ENCODE measurements around the gene TCF4. TPM values are rescaled to one million over a fixed set of nuclear protein-coding genes. Genes with fewer than 3 reads are reported as not detected.
A peak's percentile ranks its signal among the peaks of the same experiment; 100 is the strongest.

Gene TCF4
- total RNA-seq, 1 donor from 2014 or later, result 69.9 TPM

DNA sequence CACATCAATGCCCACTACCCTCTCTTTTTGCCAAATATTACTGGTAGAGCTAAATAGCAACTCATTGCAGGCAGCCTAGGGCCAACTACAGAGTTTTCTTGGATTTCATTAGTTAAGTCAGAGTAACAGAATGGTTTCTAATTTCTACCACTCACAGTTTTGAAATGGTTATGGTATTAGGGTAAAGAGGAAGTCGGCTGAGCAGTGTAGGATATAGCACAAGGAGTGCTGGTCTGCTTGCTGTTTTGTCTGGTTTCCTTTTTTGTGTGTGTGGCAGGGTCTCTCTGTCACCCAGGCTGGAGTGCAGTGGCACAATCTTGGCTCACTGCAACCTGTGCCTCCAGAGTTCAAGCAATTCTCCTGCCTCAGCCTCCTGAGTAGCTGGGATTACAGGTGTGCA lies 339.5 kb downstream of the TCF4 start:
- no peak for DNase-seq (ENCODE audit: low spot score)
- intact Hi-C loops (cut with DNase I), result no loop called here

DNA sequence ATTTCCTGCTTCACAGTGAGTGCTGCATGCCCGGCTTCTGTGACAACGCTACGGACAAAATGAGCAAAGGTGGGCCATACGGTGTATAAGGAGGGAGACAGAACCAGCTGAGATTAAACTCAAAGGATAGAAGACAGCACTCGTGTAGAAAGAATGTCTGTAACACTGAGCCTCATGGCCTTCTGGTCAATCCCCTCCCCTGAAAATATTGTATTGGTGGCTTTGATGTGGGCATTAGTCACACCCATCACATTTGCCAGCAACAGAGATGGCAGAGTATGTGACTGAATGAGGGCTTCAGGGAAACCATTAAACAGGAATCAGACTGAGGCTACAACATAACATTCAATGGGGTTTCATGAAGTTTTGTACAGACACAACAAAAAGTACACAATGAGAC lies 341.0 kb downstream of the TCF4 start:
- DNase-seq (ENCODE audit: low spot score), result no peak
- intact Hi-C loops (cut with DNase I), result no loop called here

DNA sequence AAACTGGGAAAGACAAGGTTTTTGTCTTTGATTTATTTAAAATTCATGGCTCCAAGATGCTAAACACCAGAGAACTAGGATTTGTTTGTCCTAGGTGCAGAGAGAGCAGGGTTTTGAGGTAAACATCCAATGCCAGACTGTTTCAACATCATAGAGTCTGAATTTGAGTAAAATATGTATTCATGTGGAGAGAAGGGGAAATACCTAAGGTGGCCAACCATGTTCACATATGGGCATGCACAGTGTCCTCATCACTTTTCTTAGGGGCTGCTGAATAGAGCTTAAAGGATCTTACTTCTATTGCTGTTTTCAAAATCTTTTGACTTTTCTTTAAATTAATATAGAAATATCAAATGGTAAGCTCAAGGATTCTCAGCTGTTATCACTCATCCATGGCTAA lies 341.7 kb downstream of the TCF4 start:
- DNase-seq (ENCODE audit: low spot score), result no peak
- intact Hi-C loops (cut with DNase I), result no loop called here

DNA sequence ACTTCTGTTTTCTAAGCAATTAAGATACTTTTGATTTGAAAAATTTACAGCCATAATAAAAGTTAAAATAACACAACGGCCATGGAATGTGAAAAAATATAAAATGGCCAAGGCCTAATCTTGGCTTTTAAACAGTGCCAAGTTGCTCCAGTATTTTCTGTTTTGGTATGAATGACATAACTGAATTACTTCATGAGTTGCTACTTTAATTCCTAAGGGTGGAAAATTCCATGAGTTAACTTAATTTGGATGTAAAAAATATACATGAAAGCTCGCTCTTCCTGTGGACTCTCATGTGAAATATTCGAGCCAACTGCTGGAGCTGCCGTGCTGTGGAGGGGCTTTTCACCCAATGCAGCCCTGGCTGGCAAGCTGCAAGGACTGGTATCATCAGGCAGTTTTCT lies 342.8 kb downstream of the TCF4 start:
- no peak for DNase-seq (ENCODE audit: low spot score)
- intact Hi-C loops (cut with DNase I), result no loop called here

DNA sequence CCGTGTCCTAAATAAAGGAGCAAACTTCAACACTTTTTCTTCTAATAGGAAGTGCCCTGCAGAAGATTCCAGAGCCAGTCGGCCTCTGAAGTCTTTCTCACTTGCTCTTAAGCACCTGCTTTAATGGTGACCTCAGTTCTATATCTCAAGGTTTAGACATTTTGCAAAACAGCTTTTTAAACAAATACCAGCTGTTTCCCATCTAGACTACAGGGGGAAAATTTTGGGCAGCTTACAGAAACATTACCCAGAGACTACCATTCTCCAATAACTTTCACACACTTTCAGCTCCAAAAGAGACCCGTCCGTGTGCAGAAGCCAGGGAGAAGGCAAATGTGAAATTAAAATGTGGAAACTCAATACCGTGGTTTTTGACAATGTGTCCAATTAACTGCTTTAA lies 343.4 kb downstream of the TCF4 start:
- intact Hi-C loops (cut with DNase I), result loop anchor here (5.0 kb wide), 1 partner anchor 78 kb away; no protein-coding TSS in a partner anchor
- DNase-seq (ENCODE audit: low spot score), result no peak

- DNase-seq (ENCODE audit: low spot score), result no peak
- intact Hi-C loops (cut with DNase I), result loop anchor here (5.0 kb wide), 1 partner anchor 78 kb away; no protein-coding TSS in a partner anchor
Measured at GRCh38 chr18:55243857-55244256, 344.1 kb downstream of the TCF4 start.

DNA sequence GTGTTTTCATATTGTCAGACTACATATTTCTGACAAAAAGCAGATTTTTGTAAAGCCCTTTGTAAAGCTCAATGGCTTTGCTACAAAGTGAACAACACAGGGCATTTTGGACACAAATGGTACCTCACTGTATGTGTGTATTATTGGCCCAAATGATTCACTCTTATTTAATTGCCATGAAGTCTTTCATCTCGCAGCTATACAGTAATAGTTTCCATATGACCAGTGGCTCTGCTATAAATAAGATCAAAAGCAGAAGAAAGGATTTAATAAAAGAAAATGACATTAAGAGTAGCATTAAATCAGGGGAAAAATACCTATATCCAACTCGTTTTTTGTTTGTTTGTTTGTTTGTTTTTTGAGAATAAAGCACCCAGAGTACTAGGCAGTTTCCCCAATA lies 344.7 kb downstream of the TCF4 start:
- no peak for DNase-seq (ENCODE audit: low spot score)
- intact Hi-C loops (cut with DNase I), result loop anchor here (5.0 kb wide), 1 partner anchor 79 kb away; no protein-coding TSS in a partner anchor

DNA sequence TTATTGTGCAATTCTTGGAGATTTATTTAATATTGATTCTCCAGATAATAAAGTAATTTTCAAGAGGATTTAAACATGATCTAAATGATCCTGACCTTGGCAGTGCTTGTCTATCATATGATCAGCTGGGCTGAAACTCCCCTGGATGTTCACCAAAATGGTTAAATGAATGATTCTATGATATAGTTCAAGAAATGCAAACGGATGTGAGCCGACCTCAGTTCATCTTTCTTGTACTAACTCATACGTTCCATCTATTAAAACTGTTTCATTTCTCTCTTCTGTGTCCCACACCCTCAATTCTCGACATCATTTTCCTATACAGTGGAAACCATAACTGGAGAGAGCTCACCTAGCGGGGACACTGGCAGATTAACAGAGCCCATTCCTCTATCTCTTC lies 347.0 kb downstream of the TCF4 start:
- DNase-seq (ENCODE audit: low spot score), result no peak
- intact Hi-C loops (cut with DNase I), result loop anchor here (5.0 kb wide), 1 partner anchor 81 kb away; no protein-coding TSS in a partner anchor

DNA sequence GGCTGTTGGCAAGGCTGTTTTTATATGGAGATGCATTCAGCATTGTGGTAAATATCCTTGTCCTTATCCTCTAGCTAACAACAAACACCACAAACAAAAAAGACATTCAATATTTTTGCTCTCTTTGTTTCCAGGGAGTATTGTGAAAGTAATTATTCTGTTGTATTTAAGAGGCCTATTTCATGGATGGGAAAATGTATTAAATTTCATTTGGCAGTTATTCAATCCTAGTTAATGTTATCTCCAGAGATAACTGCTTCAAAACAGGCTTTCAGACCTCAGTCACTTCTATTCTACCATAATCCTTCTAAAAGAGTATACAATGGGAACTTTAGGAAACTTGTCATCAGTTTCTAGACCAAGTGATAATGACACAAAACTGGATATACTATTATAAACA lies 348.3 kb downstream of the TCF4 start:
- intact Hi-C loops (cut with DNase I), result loop anchor here (5.0 to 10.0 kb wide), 5 partner anchors 83 to 625 kb away; no protein-coding TSS in a partner anchor
- no peak for DNase-seq (ENCODE audit: low spot score)

DNA sequence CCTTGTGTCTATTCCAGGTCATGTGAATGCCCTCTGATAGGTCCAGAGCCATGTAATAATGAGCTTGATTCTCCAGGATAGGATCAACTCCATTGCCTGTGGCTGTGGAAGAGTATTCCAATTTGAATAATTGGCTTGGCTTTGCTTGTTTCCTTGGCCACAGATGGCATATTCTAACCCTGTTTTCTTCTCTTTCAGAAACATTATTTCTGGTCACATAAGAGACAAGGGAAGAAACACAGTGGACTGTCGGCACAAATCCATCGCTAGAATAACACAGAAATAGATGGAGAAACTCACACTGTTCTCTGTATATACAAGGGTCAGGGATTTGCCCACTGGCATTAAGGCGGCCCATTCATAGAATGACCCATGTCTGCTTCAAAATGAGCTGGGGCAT lies 350.3 kb downstream of the TCF4 start:
- intact Hi-C loops (cut with DNase I), result loop anchor here (5.0 to 10.0 kb wide), 4 partner anchors 165 to 627 kb away; no protein-coding TSS in a partner anchor

DNA sequence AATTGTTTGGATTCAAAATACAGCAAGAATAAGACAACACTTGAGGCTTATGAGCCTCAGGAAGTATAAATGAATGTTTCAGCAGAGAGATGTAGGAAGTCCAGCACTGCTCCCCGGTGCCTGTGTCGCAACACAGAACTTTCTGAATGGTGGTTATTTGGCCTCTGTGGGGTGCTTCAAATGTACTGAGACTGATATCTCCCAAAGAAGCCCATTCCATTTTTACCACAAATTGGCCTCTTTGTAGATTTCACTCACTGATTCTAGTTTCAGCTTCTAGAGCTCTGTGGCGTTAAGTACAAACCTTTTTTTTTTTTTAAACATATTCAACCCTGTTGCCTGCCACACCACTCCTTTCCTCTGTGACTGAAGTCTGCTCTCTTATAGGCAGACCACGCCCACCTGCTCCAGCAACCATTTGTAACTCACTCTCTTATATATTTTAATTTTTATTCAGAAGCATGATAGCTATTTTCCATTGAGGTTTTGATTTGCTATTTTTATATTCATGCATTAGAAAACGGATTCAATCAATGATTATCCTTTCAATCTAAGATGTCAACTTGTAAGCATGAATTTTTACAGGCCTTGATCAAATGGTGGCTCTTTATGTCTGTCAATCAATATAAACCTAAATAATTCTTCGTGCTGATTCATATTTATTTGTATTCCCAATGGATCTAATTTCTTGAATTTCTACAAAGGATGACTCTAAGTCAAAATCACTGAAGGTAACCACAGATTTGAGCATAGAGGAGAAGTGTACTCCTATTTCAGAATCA lies 351.7 kb downstream of the TCF4 start:
- no peak for DNase-seq (ENCODE audit: low spot score)
- intact Hi-C loops (cut with DNase I), result loop anchor here (5.0 to 10.0 kb wide), 4 partner anchors 166 to 628 kb away; no protein-coding TSS in a partner anchor

More for the DNA sequence above, 350.3 kb downstream of the TCF4 start:
- no peak for DNase-seq (ENCODE audit: low spot score)

DNA sequence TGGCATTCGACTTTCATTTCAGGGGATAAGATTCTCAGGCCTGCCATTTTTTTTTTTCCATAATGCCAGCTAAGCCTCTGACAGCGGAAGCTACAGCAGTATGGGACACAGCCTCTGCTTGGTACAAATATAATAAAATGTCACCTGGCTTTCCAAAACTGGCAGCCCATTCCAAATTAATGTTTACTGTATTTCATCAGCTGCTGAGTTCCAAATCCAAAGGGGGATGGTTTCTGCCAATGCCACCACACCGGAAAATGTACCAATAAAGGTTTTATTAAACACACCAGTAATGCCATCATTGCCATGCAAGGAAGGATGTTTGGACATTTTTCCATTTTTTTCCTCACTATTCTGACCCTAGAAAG lies 352.9 kb downstream of the TCF4 start:
- no peak for DNase-seq (ENCODE audit: low spot score)
- intact Hi-C loops (cut with DNase I), result loop anchor here (5.0 to 10.0 kb wide), 4 partner anchors 167 to 630 kb away; no protein-coding TSS in a partner anchor

GRCh38 chr18:55234366-55235093 lies 353.5 kb downstream of the TCF4 start:
- intact Hi-C loops (cut with DNase I), result loop anchor here (5.0 to 10.0 kb wide), 6 partner anchors 168 to 1343 kb away; partner anchors contain the start of gene TCF4

DNA sequence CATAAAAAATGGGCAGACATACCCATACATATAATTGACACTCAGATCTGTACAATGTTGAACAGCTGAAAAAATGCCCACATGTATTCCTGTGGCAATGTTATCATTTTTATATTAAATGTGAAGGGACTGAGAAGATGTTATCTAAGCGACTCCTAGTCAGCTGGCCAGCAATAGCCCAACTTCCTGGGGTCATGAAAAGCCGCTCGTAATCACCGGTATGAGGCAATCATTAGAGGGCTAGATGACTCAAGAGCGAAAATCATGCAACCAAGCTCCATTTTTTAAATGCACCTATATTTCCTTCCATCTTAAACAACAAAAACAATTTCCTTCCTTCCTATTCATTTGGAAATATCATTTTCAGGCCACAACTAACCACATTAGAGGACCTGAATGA lies 354.1 kb downstream of the TCF4 start:
- no peak for DNase-seq (ENCODE audit: low spot score)
- intact Hi-C loops (cut with DNase I), result loop anchor here (5.0 to 10.0 kb wide), 4 partner anchors 281 to 1343 kb away; partner anchors contain the start of gene TCF4

More at GRCh38 chr18:55234366-55235093, 353.5 kb downstream of the TCF4 start:
- peak; percentile 76 for DNase-seq (ENCODE audit: low spot score)

GRCh38 chr18:55232506-55232905 lies 355.5 kb downstream of the TCF4 start:
- intact Hi-C loops (cut with DNase I), result loop anchor here (5.0 to 10.0 kb wide), 4 partner anchors 282 to 1345 kb away; partner anchors contain the start of gene TCF4
- DNase-seq (ENCODE audit: low spot score), result no peak

DNA sequence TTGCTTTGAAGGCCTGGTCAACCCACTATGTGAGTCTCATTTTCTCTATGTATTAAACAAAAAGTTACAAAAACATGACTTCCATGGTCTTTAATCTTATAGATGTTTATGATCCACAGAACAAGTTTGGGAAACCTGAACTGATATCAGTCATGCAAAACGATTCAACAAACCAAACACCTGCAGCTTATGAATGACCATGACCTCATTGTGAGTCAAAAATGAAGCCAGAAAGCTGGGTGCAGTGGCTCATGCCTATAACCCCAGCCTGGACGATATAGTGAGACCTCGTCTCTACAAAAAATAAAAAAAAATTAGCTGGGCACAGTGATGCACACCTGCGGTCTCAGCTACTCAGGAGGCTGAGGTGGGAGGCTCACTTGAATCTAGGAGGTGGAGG lies 358.3 kb downstream of the TCF4 start:
- intact Hi-C loops (cut with DNase I), result loop anchor here (5.0 to 10.0 kb wide), 5 partner anchors 117 to 1348 kb away; partner anchors contain the start of gene TCF4
- no peak for DNase-seq (ENCODE audit: low spot score)

DNA sequence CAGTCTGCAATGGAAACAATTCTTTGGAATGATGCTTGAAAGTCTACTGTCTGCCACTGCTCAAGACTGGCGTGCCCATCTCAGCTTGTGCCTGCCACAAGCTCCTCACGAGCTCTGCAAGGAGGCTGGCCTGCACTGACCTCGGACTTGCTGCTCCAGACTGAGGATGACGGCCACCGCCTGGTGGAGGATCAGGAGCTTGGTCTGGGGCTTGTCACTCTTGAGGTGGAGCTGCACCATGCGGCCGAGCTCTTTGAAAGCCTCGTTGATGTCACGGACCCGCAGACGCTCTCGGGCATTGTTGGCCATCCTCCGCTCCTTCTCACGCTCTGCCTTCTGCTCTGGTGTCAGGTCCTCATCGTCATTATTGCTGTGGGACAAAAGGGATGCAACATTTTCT lies 359.3 kb downstream of the TCF4 start:
- intact Hi-C loops (cut with DNase I), result loop anchor here (5.0 kb wide), 1 partner anchor 116 kb away; no protein-coding TSS in a partner anchor
- DNase-seq (ENCODE audit: low spot score), result no peak

- no peak for DNase-seq (ENCODE audit: low spot score)
- intact Hi-C loops (cut with DNase I), result loop anchor here (5.0 kb wide), 1 partner anchor 116 kb away; no protein-coding TSS in a partner anchor
Measured at GRCh38 chr18:55228191-55228590, 359.8 kb downstream of the TCF4 start.

- DNase-seq (ENCODE audit: low spot score), result no peak
- intact Hi-C loops (cut with DNase I), result loop anchor here (5.0 kb wide), 1 partner anchor 115 kb away; no protein-coding TSS in a partner anchor
Measured at GRCh38 chr18:55227771-55228170, 360.2 kb downstream of the TCF4 start.

- DNase-seq (ENCODE audit: low spot score), result no peak
- intact Hi-C loops (cut with DNase I), result loop anchor here (5.0 kb wide), 1 partner anchor 114 kb away; no protein-coding TSS in a partner anchor
Measured at GRCh38 chr18:55226044-55226443, 361.9 kb downstream of the TCF4 start.

All from cardiac septum (tissue), 1 donor.